GM21515 (cell line): ENCODE data around the gene SLFN12.
"Not testable (repeated sequence)": the region's sequence is repeated elsewhere in the genome, so short reads cannot be mapped to it uniquely, and the experiment has no call there.

Experiments
- ATAC-seq: cut with Tn5 transposase; IDR thresholded peaks from one replicate; pipeline ENCODE4 v1.9.1; 2021; ENCODE audit not compliant: unreplicated experiment

Gene SLFN12

GRCh38 chr17:35414247-35414646 lies 18.1 kb downstream of the SLFN12 start:
- no peak for ATAC-seq

GRCh38 chr17:35407531-35407930 lies 24.8 kb downstream of the SLFN12 start:
- ATAC-seq = no peak

DNA sequence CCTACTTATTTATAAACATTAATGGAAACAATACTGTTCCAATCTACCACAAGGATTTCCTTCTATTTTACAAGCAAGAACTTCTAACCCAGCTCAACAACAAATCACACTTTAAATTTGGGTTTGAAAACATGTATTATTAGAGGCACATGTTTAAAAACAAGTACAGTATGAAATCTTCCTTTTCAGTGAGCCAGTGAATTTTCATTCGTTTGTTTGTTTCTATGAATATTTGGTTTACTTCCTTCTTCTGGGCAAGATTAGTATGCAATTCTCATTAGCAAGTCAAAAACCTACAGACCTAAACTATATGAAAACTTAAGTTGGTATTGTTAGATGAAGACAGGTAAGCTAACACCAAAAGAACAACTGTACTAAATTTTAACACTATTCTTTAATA lies 25.7 kb downstream of the SLFN12 start:
- ATAC-seq = no peak

DNA sequence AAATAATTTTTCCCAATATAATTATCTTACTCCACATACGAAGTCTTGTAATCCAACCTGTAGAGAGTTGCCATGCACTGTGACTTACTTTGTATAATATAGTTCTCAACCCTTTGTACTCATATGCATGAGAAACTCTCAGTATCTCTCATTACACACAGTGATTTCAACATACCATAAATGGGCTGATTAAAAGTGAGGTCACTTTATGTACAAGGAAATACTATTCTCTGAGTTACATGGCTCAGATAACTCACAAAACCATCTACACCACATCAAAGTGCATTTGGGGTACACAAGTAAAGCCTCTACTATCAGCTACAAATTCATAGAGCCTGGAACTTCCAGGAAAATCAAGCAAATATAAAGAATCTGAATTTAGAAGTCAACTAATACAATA lies 27.9 kb downstream of the SLFN12 start:
- no peak for ATAC-seq

DNA sequence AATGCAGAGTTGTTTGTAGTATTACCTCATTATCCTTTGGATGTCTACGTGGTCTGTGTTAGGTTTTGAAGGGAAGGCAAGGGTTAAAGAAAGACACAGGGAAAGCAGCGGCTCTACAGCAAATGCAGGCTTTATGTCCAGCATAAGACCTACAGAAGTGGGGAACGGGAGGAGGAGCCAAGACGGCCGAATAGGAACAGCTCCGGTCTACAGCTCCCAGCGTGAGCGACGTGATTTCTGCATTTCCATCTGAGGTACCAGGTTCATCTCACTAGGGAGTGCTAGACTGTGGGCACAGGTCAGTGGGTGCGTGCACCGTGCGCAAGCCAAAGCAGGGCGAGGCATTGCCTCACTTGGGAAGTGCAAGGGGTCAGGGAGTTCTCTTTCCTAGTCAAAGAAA lies 38.5 kb downstream of the SLFN12 start:
- ATAC-seq = not testable (repeated sequence)

DNA sequence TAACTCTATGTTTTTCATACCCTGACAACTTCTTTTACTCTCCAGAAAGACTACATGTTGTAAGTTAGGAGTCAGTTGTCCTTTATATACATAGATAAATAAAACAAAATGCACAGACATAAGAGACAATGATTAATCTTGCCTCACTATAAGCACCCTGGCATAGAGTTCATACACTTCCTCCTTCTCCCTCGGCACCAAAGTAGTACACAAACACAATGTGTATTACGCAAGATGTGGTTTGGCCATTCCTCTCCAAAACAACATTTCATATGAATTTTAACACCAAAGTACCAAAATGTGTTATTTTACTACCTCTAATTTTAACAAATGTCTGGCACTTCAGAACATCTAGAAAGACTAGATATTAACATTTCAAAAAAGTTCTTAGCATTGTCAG lies 41.6 kb downstream of the SLFN12 start:
- ATAC-seq = no peak

DNA sequence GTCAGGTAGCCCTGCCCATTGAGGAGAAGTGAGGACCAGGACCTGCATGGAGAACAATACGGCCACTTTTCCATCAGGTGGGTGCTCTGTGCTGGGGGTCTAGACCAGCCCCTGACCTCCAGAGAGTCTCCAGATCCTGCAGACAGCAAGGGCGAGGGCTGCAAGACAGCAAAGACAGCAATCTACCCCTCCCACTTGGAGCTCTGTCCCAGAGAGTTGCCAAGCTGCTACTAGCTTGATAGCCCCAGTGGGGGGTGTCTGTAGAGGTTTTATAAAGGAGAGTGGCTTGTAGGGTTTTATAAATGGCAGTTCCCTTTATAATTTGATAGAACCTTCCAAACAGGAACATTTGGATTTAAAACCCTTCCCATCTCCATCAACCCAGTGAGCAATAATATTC lies 42.1 kb downstream of the SLFN12 start:
- no peak for ATAC-seq

- ATAC-seq = no peak
Measured at GRCh38 chr17:35387496-35387895, 44.8 kb downstream of the SLFN12 start.

DNA sequence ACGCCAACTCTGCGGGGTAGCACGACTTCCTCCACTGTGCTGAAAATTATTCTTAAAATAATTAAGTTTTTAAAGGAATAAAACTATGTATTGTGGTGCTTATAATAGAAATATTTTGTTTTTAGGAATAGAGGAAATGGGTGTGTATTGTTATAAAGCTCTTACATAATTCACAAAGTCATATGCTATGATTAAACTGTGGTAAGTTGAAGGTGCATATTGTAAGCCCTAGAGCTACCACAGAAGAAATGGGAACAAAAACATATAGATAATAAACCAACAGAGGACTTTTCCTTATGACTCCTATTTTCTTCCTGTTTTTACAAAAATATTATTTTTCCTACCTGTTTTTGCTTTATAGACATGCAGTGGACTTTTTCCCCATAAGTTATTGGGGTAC lies 54.6 kb downstream of the SLFN12 start:
- ATAC-seq = no peak

GRCh38 chr17:35377068-35377467 lies 55.2 kb downstream of the SLFN12 start:
- ATAC-seq = no peak

GRCh38 chr17:35376245-35376644 lies 56.1 kb downstream of the SLFN12 start:
- no peak for ATAC-seq

- no peak for ATAC-seq
Measured at GRCh38 chr17:35374766-35375344, 57.4 kb downstream of the SLFN12 start.

GRCh38 chr17:35373984-35374765 lies 58.1 kb downstream of the SLFN12 start:
- ATAC-seq = no peak

- no peak for ATAC-seq
Measured at GRCh38 chr17:35373534-35373983, 58.7 kb downstream of the SLFN12 start, which contains the start of gene SLFN11. Gene SLFN11 (minus strand): TSS chr17:35373621. CDS start chr17:35363807, 9,814 bp downstream.

DNA sequence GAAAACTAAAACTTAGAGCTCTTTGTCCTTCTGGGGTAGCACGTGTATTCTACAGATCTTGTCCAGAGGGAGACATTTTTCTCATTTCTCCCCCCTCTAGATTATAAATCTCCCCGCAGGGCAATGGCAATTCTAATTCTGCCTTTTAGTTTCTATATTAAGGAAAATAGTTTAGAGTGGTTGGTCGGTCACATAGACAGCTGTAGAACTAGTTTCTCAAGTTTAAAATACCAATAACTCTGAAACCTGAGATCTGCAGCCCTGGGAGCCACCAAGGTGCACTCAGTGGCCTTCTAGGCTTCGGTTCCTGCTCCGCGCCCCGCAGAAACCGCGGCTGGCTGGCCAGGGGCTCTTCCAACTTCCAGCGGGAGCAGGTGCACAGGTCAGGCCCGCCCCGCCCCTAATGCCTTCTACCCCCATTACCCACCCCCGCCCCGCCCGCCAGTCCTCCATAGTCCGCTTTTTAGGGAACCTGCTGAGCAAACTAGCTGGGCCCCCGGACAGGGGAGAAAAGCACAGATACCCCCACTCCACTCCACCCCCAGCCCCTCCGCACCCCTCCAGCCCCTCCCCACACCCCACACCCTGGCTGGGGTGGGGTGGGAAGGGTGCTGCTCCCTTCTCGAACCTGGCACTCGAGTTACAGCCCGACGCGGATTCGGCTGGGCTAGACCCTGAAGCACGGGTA lies 59.3 kb downstream of the SLFN12 start:
- ATAC-seq = no peak

GRCh38 chr17:35371934-35372333 lies 60.4 kb downstream of the SLFN12 start:
- no peak for ATAC-seq

GRCh38 chr17:35368081-35368830 lies 64.0 kb downstream of the SLFN12 start:
- ATAC-seq = peak; percentile 89

DNA sequence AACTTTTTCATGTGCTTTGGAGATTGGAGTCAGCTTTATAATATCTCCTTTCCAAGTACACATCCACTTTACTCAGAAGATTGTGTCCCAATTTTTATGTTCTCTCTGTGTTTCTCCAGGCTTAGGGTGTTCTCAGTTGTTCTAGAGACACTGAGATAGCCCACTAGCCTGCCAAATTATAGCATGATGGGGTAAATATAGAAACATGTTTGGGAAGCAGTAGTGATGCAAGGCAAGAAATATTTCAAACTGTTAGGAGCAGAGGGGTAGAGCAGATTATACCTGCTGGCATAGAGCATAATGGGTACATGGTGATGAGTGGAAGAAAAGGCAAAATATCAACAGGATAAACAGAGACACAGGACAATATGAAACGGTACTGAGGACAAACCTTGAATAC lies 71.3 kb downstream of the SLFN12 start:
- no peak for ATAC-seq
